G401.6 (cell line): Measurements from ENCODE around the gene NMRK1.

Experiments used
- FAIRE-seq: peaks from 2 replicates; lab custom pipeline; 2012; peaks lifted over from hg19 to GRCh38; lab: Jason Lieb, UNC

Gene NMRK1

GRCh38 chr9:75087824-75088645 lies at the start of gene NMRK1, which contains the start of gene OSTF1:
TSS of gene NMRK1 (minus strand) at chr9:75088155. CDS start at chr9:75083115, 5,040 bp downstream.
TSS of gene OSTF1 (plus strand) at chr9:75088514. CDS start at chr9:75088693, 179 bp downstream.
- FAIRE-seq = no peak

GRCh38 chr9:75134495-75134894 lies 46.5 kb upstream of the NMRK1 start:
- FAIRE-seq = no peak

- FAIRE-seq = no peak
Measured at GRCh38 chr9:75133396-75133795, 45.4 kb upstream of the NMRK1 start.

DNA sequence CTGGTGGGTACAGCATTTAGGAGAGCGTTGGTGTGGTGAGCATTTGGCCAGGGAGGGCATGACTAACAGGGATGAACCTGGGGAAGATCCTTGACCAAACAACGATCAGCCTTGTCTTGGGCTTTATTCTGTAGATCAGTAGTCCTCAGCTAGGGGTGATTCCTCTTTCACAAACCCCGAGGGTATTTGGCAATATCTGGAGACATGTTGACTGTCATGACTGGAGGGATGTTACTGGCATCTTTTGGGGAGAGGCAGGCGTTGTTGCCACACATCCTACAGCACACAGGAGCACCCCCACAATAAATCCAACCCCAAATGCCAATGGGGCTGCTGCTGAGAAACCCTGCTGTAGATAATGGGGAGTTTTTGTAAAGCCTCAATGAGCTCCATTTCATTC lies 44.3 kb upstream of the NMRK1 start:
- FAIRE-seq = no peak

DNA sequence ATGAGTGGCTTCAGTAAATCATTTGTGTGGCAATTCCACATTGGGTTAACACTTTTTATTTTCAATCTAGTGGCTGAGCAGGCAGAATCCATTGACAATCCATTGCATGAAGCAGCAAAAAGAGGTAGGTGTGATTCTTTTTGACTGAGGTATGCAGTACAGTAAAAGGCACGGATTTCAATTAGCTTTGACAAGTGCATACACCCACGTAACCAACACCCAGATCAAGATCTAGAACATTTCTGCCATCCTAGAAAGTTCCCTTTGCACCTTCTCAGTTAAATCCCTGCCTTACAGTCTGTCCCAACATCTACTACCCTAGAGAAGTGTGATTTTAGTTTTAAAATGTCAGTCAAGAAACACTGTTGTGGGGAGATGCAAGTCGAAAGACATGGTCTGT lies 43.7 kb upstream of the NMRK1 start:
- no peak for FAIRE-seq

DNA sequence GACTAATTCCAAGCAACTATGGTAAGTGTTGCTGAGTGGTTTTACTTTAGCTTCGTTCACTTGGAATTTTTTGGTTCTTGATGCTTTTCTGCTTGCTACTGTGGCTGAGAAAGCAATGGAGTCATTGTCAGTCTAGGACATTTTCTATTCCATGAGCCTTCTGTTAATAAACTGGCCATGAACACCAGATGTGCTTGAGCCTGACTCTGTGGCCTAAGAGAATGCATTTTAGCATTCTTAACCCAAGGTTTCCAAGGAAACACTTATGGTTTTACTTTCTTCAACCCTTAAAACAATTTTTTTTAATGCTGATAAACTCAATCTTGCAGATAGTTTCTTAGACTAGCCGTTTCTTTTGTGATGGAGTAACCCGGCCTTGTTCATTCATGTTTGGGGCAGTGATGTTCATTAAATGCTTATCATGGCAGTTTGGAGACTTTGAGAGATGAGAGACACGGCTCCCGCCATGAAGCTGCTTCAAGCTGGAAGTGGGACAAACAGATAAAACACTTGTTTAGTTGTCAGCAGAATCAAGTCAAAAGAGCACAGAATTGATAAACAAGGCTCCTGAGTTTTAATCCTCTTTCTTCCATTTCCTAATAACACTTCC lies 42.8 kb upstream of the NMRK1 start:
- FAIRE-seq = no peak

DNA sequence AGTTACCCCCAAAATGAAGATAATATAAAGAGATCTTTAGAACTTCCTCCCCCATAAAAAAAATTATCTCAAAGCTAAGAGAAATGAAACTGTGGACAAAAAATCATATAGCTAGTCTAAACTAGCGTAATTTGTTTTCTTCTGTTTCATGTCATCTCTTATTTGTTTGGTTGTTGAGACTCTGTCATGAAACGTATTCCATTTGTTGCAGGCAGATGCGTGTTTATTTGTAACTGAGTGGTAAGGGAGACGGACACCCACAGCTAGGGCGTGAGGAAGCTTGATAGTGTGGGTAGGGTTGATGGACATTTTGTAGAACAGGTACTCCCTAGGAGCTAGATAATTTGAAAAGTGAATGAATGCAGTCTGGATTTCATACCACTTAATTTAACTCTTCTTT lies 42.2 kb upstream of the NMRK1 start:
- FAIRE-seq = no peak

- no peak for FAIRE-seq
Measured at GRCh38 chr9:75128535-75128934, 40.6 kb upstream of the NMRK1 start.

DNA sequence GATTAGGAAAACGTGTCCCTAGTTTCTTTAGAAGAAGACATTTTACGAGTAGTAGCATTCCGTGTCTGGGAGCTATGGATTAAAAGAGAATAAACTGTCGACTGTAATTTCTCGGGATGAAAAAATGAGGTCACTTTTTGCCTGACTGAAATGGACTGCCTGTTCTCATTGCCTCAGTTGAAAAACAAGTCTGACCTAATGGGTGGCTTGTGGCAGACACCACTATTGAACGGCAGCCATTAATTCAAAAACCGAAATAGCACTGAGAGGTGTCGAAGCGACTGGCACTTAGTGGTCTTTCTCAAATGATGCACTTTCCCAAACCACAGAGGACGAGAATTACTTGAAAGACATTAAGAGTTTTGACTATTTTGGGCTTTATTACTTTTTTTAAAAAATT lies 35.7 kb upstream of the NMRK1 start:
- no peak for FAIRE-seq

- no peak for FAIRE-seq
Measured at GRCh38 chr9:75121914-75122558, 34.1 kb upstream of the NMRK1 start.

GRCh38 chr9:75120686-75121085 lies 32.7 kb upstream of the NMRK1 start:
- no peak for FAIRE-seq

GRCh38 chr9:75117564-75117963 lies 29.6 kb upstream of the NMRK1 start:
- no peak for FAIRE-seq

DNA sequence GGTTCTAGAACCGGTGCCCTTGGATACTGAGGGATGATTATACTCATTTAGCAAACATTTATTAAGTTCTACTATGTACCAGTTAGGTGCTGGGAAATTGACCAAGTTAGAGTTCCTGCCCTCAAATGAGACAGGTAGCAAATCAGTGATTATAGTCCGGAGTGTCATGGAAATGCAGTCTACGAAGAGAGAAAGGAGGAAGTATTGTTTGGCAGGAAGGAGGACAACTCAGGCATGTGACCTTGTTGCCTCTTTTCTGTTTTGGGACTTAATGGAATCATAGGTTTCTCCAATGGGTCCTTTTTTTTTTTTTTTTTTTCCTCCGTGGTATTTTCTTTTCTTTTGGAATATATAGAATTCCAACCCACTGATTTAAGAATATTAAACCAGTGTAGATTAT lies 28.4 kb upstream of the NMRK1 start:
- no peak for FAIRE-seq

DNA sequence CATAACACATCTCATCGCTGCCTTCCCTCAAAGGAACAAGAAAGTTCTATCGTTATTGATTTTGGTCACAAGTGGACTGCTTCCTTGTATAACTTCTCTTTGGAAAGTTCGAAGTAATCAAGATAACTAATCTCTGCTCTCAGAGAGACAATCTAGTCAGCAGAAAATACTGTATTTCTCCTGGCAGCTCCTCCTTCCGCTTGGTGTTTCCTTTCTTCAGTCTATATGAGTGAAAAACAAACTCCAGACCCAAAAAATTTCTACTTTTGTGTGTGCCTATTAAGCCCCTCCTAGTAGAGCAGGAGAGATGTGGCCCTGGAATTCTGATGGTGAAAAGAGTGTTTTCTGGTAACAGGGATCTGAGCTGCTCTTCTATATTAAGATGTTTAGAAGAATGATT lies 24.8 kb upstream of the NMRK1 start:
- FAIRE-seq = no peak

DNA sequence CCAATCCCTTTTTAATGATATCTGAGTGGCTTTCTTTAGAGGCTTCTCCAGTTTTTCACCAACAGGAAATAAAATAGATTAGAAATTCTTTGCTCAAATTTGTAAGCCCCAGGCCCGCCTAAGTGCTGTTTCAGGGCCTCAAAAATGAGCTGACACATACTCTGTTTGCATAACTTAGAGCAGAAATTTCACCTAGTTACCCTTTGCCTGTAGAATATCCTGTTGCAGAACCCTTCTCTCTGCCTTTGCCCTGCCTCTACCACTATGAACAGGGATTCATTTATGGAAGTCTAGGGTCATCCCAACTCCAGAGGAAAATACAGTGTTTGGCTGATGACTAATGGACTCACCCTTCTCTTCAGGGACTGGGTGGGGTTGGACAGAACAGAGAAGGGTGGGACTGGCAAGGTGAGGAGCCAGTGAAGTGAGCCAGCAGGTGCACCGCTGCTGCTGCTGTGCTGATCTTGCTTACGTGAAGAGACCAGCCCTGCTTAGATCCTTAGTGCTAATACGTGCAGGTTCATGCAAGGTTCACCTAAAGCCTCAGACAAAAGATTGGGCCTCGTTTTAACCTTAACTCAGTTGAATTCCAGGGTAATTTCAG lies 23.2 kb upstream of the NMRK1 start:
- FAIRE-seq = no peak

DNA sequence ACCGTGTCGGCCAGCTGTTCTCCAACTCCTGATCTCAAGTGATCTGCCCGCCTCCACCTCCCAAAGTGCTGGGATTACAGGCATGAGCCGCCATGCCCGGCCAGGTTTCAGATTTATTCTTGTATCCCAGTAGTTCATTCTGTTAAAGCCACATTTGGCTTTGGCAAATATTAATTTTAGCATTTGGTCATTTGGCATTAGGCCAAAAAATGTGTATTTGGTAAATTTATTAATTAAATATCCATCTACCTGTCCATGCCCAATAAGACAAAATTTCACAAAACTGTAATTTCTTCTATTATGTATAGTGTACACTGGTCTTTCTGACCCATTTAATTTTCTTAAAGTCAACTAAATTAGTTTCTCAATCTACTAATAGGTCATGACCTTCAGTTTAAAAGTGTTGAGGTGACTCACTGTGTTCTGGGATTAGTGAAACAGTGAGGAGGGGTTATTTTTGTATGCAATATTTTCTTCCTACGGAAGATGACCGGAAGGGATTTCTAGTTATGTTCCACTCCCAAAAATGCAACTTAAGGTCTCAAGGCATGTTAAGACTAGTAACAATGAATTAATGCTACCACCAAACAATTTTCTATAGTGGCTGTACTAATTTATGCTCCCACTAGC lies 21.4 kb upstream of the NMRK1 start:
- no peak for FAIRE-seq

DNA sequence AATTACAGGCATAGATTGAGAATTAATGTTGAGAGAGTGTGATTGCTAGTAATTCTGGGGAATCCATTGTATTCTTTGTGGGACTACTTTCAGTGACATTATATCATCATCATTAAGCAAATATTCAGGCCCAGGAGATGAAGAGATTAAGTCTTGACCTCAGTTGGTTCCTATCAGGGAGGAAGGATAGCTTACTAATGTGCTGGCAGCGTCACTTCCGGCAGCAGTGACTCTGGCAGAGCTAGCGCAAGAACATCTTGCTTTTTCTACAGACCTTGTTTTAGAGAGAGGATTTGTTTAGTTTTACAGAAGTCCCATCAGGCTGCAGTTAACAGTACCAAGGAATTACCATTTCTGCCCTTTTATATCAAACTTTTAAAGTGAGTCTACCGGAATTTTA lies 20.6 kb upstream of the NMRK1 start:
- FAIRE-seq = no peak

DNA sequence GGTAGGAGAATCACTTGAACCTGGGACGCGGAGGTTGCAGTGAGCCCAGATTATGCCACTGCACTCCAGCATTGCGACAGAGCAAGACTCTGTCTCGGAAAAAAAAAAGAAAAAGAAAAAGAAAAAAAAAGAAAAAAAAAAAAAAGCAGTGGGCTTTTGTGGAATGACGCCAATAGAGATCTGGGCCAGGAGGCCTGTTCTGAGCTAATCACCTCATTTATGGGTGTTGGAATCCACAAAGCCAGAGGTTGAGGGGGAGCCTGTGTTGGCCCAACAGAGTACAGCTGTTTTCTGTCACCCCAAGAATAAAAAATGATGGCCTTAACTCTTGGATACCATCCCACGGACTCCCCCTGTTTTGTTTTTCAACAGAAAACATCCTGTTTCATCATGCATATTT lies 18.9 kb upstream of the NMRK1 start:
- FAIRE-seq = no peak

- FAIRE-seq = no peak
Measured at GRCh38 chr9:75105841-75106240, 17.9 kb upstream of the NMRK1 start.

GRCh38 chr9:75105019-75105540 lies 17.1 kb upstream of the NMRK1 start:
- no peak for FAIRE-seq

GRCh38 chr9:75104607-75105006 lies 16.7 kb upstream of the NMRK1 start:
- no peak for FAIRE-seq

DNA sequence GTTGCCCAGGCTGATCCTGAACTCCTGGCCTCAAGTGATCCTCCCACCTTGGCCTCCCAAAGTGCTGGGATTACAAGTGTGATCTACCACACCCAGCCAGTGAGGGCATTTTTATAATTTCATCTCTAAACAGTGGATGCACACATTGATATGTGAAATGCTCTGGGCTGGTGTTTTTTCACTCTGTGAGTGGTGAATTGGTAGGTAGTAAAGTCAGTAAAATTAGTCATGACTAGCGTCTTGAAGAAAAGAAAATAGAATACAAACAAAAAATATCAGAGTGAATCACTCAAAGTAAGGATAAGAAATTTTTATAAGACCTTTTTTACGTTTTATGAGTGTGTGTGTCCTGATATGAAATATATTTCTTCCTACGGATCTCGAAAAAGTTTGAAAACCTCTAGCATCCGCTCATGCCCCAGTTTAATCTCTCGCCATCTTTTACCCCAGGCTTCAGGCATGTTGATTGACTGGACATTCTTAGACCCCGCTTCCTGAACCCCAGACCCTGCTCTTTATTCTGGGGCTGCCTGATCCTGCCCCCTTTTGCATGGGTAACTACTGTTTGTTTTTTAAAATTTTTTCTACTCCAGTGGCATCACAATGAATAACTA lies 14.3 kb upstream of the NMRK1 start:
- FAIRE-seq = no peak
